ENCODE results near the gene LRFN3. TPM values are rescaled to one million over a fixed set of nuclear protein-coding genes. Genes with fewer than 3 reads are reported as not detected.

LRFN3 gene
- total RNA-seq, 1 donor from 2014 or later: 11.0 TPM

GRCh38 chr19:35986111-35986510 lies 49.9 kb downstream of the LRFN3 start:
- intact Hi-C loops (cut with micrococcal nuclease): no loop called here
- DNase-seq: no peak
- Mint-ChIP-seq H3K27ac (no peak overlapping the region), H3K4me3 (peak overlapping the region; percentile 42), H3K36me3 (ENCODE audit: low read depth) (no peaks in the 10 kb centered on the region), H3K4me1 (peaks cover 5% of the 10 kb centered on the region), H3K9me3 (no peaks in the 10 kb centered on the region), H3K27me3 (peaks cover 43% of the 10 kb centered on the region)

- H3K4me3 Mint-ChIP-seq: peak overlapping the region; percentile 74
- H3K27ac Mint-ChIP-seq: no peak overlapping the region
- peaks cover 5% of the 10 kb centered on the region for H3K4me1 Mint-ChIP-seq
- H3K27me3 Mint-ChIP-seq: peaks cover 42% of the 10 kb centered on the region
- peak; percentile 71 for DNase-seq
- H3K36me3 Mint-ChIP-seq (ENCODE audit: low read depth): no peaks in the 10 kb centered on the region
- no peaks in the 10 kb centered on the region for H3K9me3 Mint-ChIP-seq
- intact Hi-C loops (cut with micrococcal nuclease): no loop called here
These were observed 50.7 kb downstream of the LRFN3 start for GRCh38 chr19:35986664-35987570.

- no peaks in the 10 kb centered on the region for H3K9me3 Mint-ChIP-seq
- DNase-seq: no peak
- no peak overlapping the region for H3K27ac Mint-ChIP-seq
- peak overlapping the region; percentile 74 for H3K4me3 Mint-ChIP-seq
- peaks cover 5% of the 10 kb centered on the region for H3K4me1 Mint-ChIP-seq
- peaks cover 42% of the 10 kb centered on the region for H3K27me3 Mint-ChIP-seq
- no peaks in the 10 kb centered on the region for H3K36me3 Mint-ChIP-seq (ENCODE audit: low read depth)
- intact Hi-C loops (cut with micrococcal nuclease): no loop called here
These were observed 51.4 kb downstream of the LRFN3 start for GRCh38 chr19:35987571-35987896.

- DNase-seq: no peak
- no peaks in the 10 kb centered on the region for H3K36me3 Mint-ChIP-seq (ENCODE audit: low read depth)
- peaks cover 5% of the 10 kb centered on the region for H3K4me1 Mint-ChIP-seq
- H3K9me3 Mint-ChIP-seq: no peaks in the 10 kb centered on the region
- intact Hi-C loops (cut with micrococcal nuclease): no loop called here
- peaks cover 40% of the 10 kb centered on the region for H3K27me3 Mint-ChIP-seq
- no peak overlapping the region for H3K27ac Mint-ChIP-seq
- no peak overlapping the region for H3K4me3 Mint-ChIP-seq
These were observed 52.6 kb downstream of the LRFN3 start for GRCh38 chr19:35988824-35989223.

GRCh38 chr19:35990156-35990555 lies 54.0 kb downstream of the LRFN3 start:
- Mint-ChIP-seq H3K4me1 (peaks cover 11% of the 10 kb centered on the region), H3K27ac (no peak overlapping the region), H3K27me3 (peaks cover 30% of the 10 kb centered on the region), H3K4me3 (no peak overlapping the region), H3K36me3 (ENCODE audit: low read depth) (no peaks in the 10 kb centered on the region), H3K9me3 (no peaks in the 10 kb centered on the region)
- intact Hi-C loops (cut with micrococcal nuclease): no loop called here
- DNase-seq: no peak

- no peak overlapping the region for H3K27ac Mint-ChIP-seq
- H3K9me3 Mint-ChIP-seq: no peaks in the 10 kb centered on the region
- H3K4me1 Mint-ChIP-seq: peaks cover 16% of the 10 kb centered on the region
- peaks cover 21% of the 10 kb centered on the region for H3K27me3 Mint-ChIP-seq
- intact Hi-C loops (cut with micrococcal nuclease): no loop called here
- H3K36me3 Mint-ChIP-seq (ENCODE audit: low read depth): peaks cover 3% of the 10 kb centered on the region
- DNase-seq: no peak
- H3K4me3 Mint-ChIP-seq: no peak overlapping the region
These were observed 54.9 kb downstream of the LRFN3 start for GRCh38 chr19:35990771-35991730.

GRCh38 chr19:35991731-35992450 lies 55.7 kb downstream of the LRFN3 start:
- intact Hi-C loops (cut with micrococcal nuclease): no loop called here
- DNase-seq: no peak
- Mint-ChIP-seq H3K4me3 (no peak overlapping the region), H3K27me3 (peaks cover 14% of the 10 kb centered on the region), H3K27ac (no peak overlapping the region), H3K36me3 (ENCODE audit: low read depth) (peaks cover 6% of the 10 kb centered on the region), H3K4me1 (peaks cover 20% of the 10 kb centered on the region), H3K9me3 (no peaks in the 10 kb centered on the region)

GRCh38 chr19:35992907-35993765 lies 57.0 kb downstream of the LRFN3 start:
- Mint-ChIP-seq H3K4me1 (peaks cover 27% of the 10 kb centered on the region), H3K4me3 (no peak overlapping the region), H3K27ac (peak overlapping the region; percentile 3), H3K27me3 (peaks cover 8% of the 10 kb centered on the region), H3K36me3 (ENCODE audit: low read depth) (peaks cover 14% of the 10 kb centered on the region), H3K9me3 (no peaks in the 10 kb centered on the region)
- DNase-seq: no peak
- intact Hi-C loops (cut with micrococcal nuclease): no loop called here

GRCh38 chr19:35993923-35994598 lies 57.9 kb downstream of the LRFN3 start:
- peaks cover 16% of the 10 kb centered on the region for H3K36me3 Mint-ChIP-seq (ENCODE audit: low read depth)
- H3K4me3 Mint-ChIP-seq: peak overlapping the region; percentile 92
- H3K4me1 Mint-ChIP-seq: peaks cover 27% of the 10 kb centered on the region
- intact Hi-C loops (cut with micrococcal nuclease): no loop called here
- no peaks in the 10 kb centered on the region for H3K9me3 Mint-ChIP-seq
- H3K27ac Mint-ChIP-seq: peak overlapping the region; percentile 75
- peak; percentile 70 for DNase-seq
- H3K27me3 Mint-ChIP-seq: no peaks in the 10 kb centered on the region

Other genes with a start within 250 kb of the LRFN3 start
- 140 and 142 TPM in 2 replicates for gene ZBTB32, start 231.8 kb upstream of the LRFN3 start, total RNA-seq
- gene KMT2B, start 218.4 kb upstream of the LRFN3 start, total RNA-seq: 60.0 and 64.5 TPM in 2 replicates
- 62.4 and 75.2 TPM in 2 replicates for gene IGFLR1, start 193.9 kb upstream of the LRFN3 start, total RNA-seq
- 26.9 and 28.2 TPM in 2 replicates for gene U2AF1L4, start 191.0 kb upstream of the LRFN3 start, total RNA-seq
- 44.9 and 46.7 TPM in 2 replicates for gene PSENEN, start 190.7 kb upstream of the LRFN3 start, total RNA-seq
- 7.7 and 11.1 TPM in 2 replicates for gene LIN37, start 187.8 kb upstream of the LRFN3 start, total RNA-seq
- gene HSPB6, start 179.3 kb upstream of the LRFN3 start, total RNA-seq: 0.42 TPM in 1 of 2 replicates, not detected in the other
- 35.2 and 43.6 TPM in 2 replicates for gene PROSER3, start 178.2 kb upstream of the LRFN3 start, total RNA-seq
- 24.6 and 26.4 TPM in 2 replicates for gene ARHGAP33, start 160.8 kb upstream of the LRFN3 start, total RNA-seq
- gene PRODH2, start 123.5 kb upstream of the LRFN3 start, total RNA-seq: not detected in 2 replicates
- gene NPHS1, start 83.9 kb upstream of the LRFN3 start, total RNA-seq: 0.28 TPM in 1 of 2 replicates, not detected in the other
- 1.8 and 2.1 TPM in 2 replicates for gene KIRREL2, start 79.5 kb upstream of the LRFN3 start, total RNA-seq
- 2.0 and 2.4 TPM in 2 replicates for gene APLP1, start 67.8 kb upstream of the LRFN3 start, total RNA-seq
- 146 and 150 TPM in 2 replicates for gene NFKBID, start 35.8 kb upstream of the LRFN3 start, total RNA-seq
- gene HCST, start 33.8 kb upstream of the LRFN3 start, total RNA-seq: 46.1 and 48.4 TPM in 2 replicates
- gene TYROBP, start 28.1 kb upstream of the LRFN3 start, total RNA-seq: not detected in 2 replicates
- 21.4 and 23.1 TPM in 2 replicates for gene SDHAF1, start 58.8 kb downstream of the LRFN3 start, total RNA-seq
- 2.2 and 2.9 TPM in 2 replicates for gene SYNE4, start 72.4 kb downstream of the LRFN3 start, total RNA-seq
- gene ALKBH6, start 77.8 kb downstream of the LRFN3 start, total RNA-seq: 46.1 and 50.7 TPM in 2 replicates
- 0.96 and 1.6 TPM in 2 replicates for gene CLIP3, start 96.5 kb downstream of the LRFN3 start, total RNA-seq
- 1.5 and 2.0 TPM in 2 replicates for gene THAP8, start 117.9 kb downstream of the LRFN3 start, total RNA-seq
- 24.9 and 25.9 TPM in 2 replicates for gene WDR62, start 118.5 kb downstream of the LRFN3 start, total RNA-seq
- not detected in 2 replicates for gene OVOL3, start 174.8 kb downstream of the LRFN3 start, total RNA-seq
- gene POLR2I, start 178.5 kb downstream of the LRFN3 start, total RNA-seq: 83.4 and 86.3 TPM in 2 replicates
- 129 and 133 TPM in 2 replicates for gene TBCB, start 179.1 kb downstream of the LRFN3 start, total RNA-seq
- gene CAPNS1, start 203.7 kb downstream of the LRFN3 start, total RNA-seq: 351 and 362 TPM in 2 replicates
- gene COX7A1, start 216.1 kb downstream of the LRFN3 start, total RNA-seq: not detected in 2 replicates

All from activated CD4-positive, alpha-beta T cell treated with anti-CD3 and anti-CD28 coated beads, Interleukin-2, amount 10 ng/mL, durations not matched to agents 24 days and 14 days (primary cell).